ENCODE measurements around the gene CXCL9. TPM values are rescaled to one million over a fixed set of nuclear protein-coding genes. Genes with fewer than 3 reads are reported as not detected.
"Not testable (repeated sequence)": the region's sequence is repeated elsewhere in the genome, so short reads cannot be mapped to it uniquely, and the experiment has no call there.

Gene CXCL9
- not detected in 2 replicates for total RNA-seq (2014; rRNA removed)
- polyA plus RNA-seq (2012) = not detected

GRCh38 chr4:76007089-76007862 is at the start of gene CXCL9:
CXCL9 (minus strand) TSS chr4:76007509; CDS start chr4:76007449, 60 bp downstream.
- DNase-seq (ENCODE audit: low read depth) = no peak

- DNase-seq (ENCODE audit: low read depth) = no peak
Observed at GRCh38 chr4:76055421-76055820, 48.1 kb upstream of the CXCL9 start.

DNA sequence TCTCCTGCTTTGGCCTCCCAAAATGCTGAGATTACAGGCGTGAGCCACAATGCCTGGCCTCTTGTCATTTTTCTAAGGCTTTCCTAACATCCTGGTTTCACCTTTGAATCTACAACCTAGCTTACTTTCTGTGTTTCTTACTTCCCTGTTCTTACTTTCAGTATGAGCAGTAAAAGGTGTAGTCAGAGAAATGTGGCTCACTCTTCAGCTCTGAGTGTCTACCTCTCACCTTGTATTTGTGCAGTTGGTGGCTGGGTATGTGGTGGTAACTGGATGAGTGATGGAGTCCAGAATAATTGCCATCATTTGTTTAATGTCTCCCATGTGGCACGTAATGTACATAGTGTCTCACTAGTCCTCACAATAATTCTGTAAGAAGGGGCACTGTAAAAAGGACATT is 47.7 kb upstream of the CXCL9 start:
- no peak for DNase-seq (ENCODE audit: low read depth)

DNA sequence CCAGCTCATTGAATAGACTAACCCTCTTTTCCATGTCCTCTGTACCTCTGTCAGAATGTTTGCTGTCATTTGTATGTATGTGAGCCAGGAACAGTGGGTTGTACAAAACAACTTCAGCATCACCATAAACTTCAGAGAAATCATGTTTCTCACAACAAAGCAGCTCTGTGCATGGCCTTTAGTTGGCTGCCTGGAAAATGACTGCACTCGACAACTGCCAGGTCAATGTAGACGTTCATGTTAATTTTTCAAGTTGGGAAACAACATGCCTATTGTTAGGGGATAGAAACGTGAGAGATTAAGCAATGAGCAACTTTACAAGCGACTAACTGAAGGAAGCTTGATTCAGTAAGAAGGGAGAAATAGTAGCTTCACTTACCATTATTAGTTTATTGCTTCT is 46.4 kb upstream of the CXCL9 start:
- DNase-seq (ENCODE audit: low read depth) = no peak

GRCh38 chr4:76050560-76051050 is 43.3 kb upstream of the CXCL9 start:
- not testable (repeated sequence) for DNase-seq (ENCODE audit: low read depth)

DNA sequence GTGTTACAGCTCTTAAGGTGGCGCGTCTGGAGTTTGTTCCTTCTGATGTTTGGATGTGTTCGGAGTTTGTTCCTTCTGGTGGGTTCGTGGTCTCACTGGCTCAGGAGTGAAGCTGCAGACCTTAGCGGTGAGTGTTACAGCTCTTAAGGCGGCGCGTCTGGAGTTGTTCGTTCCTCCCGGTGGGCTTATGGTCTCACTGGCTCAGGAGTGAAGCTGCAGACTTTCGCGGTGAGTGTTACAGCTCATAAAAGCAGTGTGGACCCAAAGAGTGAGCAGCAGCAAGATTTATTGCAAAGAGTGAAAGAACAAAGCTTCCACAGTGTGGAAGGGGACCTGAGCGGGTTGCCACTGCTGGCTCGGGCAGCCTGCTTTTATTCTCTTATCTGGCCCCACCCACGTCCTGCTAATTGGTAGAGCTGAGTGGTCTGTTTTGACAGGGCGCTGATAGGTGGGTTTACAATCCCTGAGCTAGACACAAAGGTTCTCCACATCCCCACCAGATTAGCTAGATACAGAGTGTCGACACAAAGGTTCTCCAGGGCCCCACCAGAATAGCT is 42.6 kb upstream of the CXCL9 start:
- DNase-seq (ENCODE audit: low read depth) = not testable (repeated sequence)

- DNase-seq (ENCODE audit: low read depth) = not testable (repeated sequence)
Observed at GRCh38 chr4:76044686-76045085, 37.4 kb upstream of the CXCL9 start.

DNA sequence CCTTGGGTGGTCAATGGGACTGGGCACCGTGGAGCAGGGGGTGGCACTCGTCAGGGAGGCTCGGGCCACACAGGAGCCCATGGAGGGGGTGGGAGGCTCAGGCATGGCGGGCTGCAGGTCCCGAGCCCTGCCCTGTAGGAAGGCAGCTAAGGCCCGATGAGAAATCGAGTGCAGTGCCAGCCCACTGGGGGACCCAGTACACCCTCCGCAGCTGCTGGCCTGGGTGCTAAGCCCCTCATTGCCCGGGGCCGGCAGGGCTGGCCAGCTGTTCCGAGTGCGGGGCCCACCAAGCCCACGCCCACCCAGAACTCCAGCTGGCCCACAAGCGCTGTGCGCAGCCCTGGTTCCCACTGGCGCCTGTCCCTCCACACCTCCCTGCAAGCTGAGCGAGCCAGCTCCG is 36.0 kb upstream of the CXCL9 start:
- DNase-seq (ENCODE audit: low read depth) = not testable (repeated sequence)

- peak; percentile 10 for DNase-seq (ENCODE audit: low read depth)
Observed at GRCh38 chr4:76042241-76042998, 35.1 kb upstream of the CXCL9 start.

- DNase-seq (ENCODE audit: low read depth) = no peak
Observed at GRCh38 chr4:76036855-76037254, 29.5 kb upstream of the CXCL9 start.

GRCh38 chr4:76035799-76036380 is 28.6 kb upstream of the CXCL9 start, which contains the start of gene CXCL11:
CXCL11 (minus strand) TSS chr4:76036070; CDS start chr4:76035987, 83 bp downstream.
- DNase-seq (ENCODE audit: low read depth) = no peak

DNA sequence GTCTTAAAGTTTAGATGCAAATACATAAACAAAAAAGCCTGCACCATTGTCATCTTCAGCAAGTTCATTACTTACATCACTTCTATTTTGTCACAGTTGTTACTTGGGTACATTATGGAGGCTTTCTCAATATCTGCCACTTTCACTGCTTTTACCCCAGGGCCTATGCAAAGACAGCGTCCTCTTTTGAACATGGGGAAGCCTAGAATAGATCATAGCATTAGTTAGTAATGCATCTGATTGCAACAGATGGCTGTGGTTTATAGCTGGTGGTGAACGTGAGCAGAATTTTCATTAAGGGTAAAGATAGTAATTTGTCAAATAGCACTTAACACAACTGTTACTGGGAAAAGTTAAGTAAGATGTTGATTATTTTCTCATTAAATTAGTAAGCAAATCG is 27.8 kb upstream of the CXCL9 start:
- DNase-seq (ENCODE audit: low read depth) = no peak

DNA sequence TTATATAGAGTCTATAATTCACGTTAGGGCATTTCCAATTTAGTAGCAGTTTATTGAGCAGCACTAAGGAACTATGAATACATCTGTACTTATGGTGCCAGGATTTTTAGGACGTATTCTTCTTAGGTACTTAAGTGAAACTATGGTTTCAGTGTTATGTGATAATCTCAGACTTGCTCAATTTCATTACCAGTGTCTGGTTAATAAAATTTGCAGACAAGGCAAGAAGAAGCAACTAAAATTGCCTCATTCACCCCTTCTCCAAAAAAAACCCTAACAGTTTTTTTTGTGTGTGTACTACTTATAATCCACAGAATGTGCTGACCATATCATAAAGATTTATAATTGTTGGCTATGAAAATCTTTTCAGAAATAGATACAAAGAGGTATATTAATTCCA is 22.0 kb upstream of the CXCL9 start:
- no peak for DNase-seq (ENCODE audit: low read depth)

DNA sequence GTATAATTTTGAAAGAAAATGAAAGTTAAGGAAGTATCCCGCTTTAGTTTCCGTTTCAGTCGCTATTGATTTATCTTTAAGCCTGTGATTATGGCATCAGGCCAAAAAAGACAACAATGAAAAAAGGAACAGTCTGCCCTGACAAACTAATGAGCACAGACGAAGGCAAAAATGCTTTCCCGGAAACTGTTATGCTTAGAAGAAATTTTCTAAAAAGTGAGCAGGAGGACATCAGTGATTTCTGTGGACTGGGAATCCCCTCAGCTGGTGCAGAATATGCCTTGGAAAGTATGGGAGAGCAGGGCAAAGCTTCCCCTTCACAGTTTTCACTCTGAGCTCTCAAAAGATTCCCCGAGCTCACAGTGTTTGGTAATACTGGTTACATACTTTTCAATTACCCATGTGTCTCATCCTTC is 21.0 kb upstream of the CXCL9 start:
- no peak for DNase-seq (ENCODE audit: low read depth)

GRCh38 chr4:76024065-76024464 is 16.8 kb upstream of the CXCL9 start:
- DNase-seq (ENCODE audit: low read depth) = no peak

DNA sequence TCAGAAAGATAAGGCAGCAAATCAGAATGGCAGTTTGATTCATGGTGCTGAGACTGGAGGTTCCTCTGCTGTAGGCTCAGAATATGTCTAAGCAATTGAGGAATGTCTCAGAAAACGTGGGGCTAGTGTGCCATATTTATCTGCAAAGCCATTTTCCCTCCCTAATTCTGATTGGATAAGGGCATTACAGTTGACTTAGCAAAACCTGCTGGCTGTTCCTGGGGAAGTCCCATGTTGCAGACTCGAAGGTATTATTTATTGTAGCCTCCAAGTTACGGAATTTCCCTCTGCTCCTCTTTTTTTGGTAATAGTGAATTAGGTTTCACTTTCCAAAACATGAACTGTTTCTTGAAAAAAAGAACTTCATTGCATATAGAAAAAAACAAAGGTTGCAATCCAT is 16.1 kb upstream of the CXCL9 start, which contains the start of gene CXCL10:
Gene CXCL10, minus strand, starts transcription at position 109 of the 400 bp plus-strand sequence. Its CDS starts 66 bp downstream, at position 43.
- no peak for DNase-seq (ENCODE audit: low read depth)

GRCh38 chr4:76022677-76023076 is 15.4 kb upstream of the CXCL9 start:
- DNase-seq (ENCODE audit: low read depth) = no peak

GRCh38 chr4:76022031-76022430 is 14.7 kb upstream of the CXCL9 start:
- DNase-seq (ENCODE audit: low read depth) = no peak

DNA sequence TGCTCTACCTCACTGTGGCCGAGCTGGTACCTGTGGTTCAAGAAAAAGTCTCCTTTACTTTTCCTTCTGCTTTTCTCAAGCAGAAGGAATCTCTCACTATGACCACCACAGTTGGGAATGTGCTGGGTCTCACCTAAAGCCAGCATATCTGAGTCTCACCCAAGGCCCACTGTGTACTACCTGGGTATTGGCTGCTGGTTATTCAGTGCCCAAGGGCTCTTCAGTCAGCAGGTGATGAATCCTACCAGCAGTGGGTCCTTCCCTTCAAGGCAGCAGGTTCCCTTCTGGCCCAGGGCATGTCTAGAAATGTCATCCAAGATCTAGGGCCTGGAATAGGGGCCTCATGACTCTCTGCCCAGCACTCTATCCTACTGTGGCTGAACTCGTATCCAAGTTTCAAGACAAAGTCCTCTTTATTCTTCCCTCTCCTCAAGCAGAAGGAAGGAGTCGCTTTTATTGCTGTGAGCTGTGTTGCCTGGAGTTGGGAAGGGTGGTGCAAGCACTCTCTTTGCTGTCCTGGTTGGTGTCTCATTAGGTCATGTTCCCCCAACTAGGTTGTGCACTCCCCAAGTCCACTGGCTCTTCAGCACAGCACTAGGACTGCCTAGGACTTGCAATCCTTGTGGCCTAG is 9.9 kb upstream of the CXCL9 start:
- DNase-seq (ENCODE audit: low read depth) = no peak

GRCh38 chr4:76016393-76016792 is 9.1 kb upstream of the CXCL9 start:
- no peak for DNase-seq (ENCODE audit: low read depth)

DNA sequence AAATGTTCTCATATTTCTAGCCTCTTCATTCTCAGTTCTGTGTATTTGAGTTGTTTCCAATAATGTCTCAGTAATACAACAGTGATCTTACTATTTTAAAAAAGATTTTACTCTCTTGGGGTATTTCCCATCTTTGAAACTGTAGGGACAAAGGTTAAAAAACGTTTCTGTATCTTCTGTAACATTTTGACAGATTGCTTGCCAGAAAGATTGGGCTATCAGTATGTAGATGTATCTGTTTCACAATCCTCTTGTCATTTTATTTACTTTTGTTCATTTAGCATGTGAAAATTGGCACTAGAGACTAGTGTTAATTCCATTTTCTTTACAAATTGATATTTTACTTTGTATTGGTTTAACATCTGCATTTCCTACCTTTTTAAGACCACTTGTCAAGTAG is 6.2 kb upstream of the CXCL9 start:
- DNase-seq (ENCODE audit: low read depth) = no peak
